ENCODE results near the gene MPZ. TPM values are rescaled to one million over a fixed set of nuclear protein-coding genes. Genes with fewer than 3 reads are reported as not detected.

The MPZ gene
- total and polyA plus RNA-seq, 9 of the 15 experiments (the other 6 are each of a cell fraction or from before 2014, with no cell fraction given): 0.22 to 16.6 (median 10.9) TPM

GRCh38 chr1:161314201-161314981 lies 4.6 kb upstream of the MPZ start, which contains the start of gene SDHC (continued):
- TF ChIP-seq ZBTB40 (IDR thresholded peaks at IDR 0.05) (peak; percentile 91), ZBTB40 (CRISPR knock-in tag; IDR thresholded peaks at IDR 0.05) (no peak), KLF1 (tag; IDR thresholded peaks at IDR 0.05) (0 out of 2 replicates have a peak, but pooled peaks have one; percentile 10), SMC3 (conservative IDR thresholded peaks at IDR 0.05; ENCODE audit: insufficient read depth, low read depth, low read length) (no peak), YY1 (IDR thresholded peaks at IDR 0.05; ENCODE audit: borderline replicate concordance in 1 of 3, control insufficient read depth in 1 of 3, extremely low read depth in 1 of 3, insufficient read depth in 3 of 3, insufficient read length in 1 of 3, insufficient replicate concordance in 2 of 3, low read depth in 1 of 3, low read length in 2 of 3) (peak; percentile 86 to 99 (median 97)), THRA (IDR thresholded peaks at IDR 0.05) (no peak), ZNF316 (IDR thresholded peaks at IDR 0.05) (no peak), ZNF639 (CRISPR knock-in tag; conservative IDR thresholded peaks at IDR 0.05 in 1 of 2, IDR thresholded peaks at IDR 0.05 in 1 of 2) (peak in 1 of 2 experiments; percentile 51; a peak in 1 of 4 replicates), HCFC1 (IDR thresholded peaks at IDR 0.05; ENCODE audit: low read depth, low read length) (0 out of 2 replicates have a peak, but pooled peaks have one; percentile 57), CBX8 (IDR thresholded peaks at IDR 0.05; ENCODE audit: borderline replicate concordance, extremely low read depth, low read depth, low read length, poor library complexity, severe bottlenecking) (no peak), FOXJ3 (CRISPR knock-in tag; IDR thresholded peaks at IDR 0.05) (no peak)
